GM23338 (cell line): ENCODE results near the gene AIG1. TPM values are rescaled to one million over a fixed set of nuclear protein-coding genes. Genes with fewer than 3 reads are reported as not detected.

Experiments
- JUNB ChIP-seq: IDR thresholded peaks from one replicate; pipeline ENCODE4 v1.6.1; 2016; ENCODE audit warnings: antibody characterized with exemption; ENCODE audit not compliant: unreplicated experiment
- STAT1 ChIP-seq: IDR thresholded peaks from one replicate; pipeline ENCODE4 v1.6.1; 2016; ENCODE audit warnings: antibody characterized with exemption; ENCODE audit not compliant: unreplicated experiment
- polyA plus RNA-seq: library from polyadenylated mRNA; unstranded; fragments of >200 nt; fragmentation: Nextera tagmentation; extraction: Ambion mirVana; gene quantifications from 2 replicates; pipeline ENCODE4 v1.2.1, GENCODE V29; 2016
- total RNA-seq: library from RNA; depleted of rRNA; stranded (reverse); fragments of >200 nt; shearing (Covaris generic); gene quantifications from 2 replicates; pipeline ENCODE4 v1.2.3, GENCODE V29; 2014
- TF ChIP-seq, protein P1 (sequence below): fragments of 250-450 bp; sonication (Bioruptor Pico); IDR thresholded peaks from 2 replicates; pipeline ENCODE4 v1.5.0; 2020; ENCODE audit warnings: mild to moderate bottlenecking, moderate library complexity
- TF ChIP-seq, protein P2 (sequence below), 2 experiments: fragments of 200-600 bp in 1 of 2; sonication (generic) in 1 of 2; conservative IDR thresholded peaks; 2 replicates each; pipeline versions ENCODE4 v1.5.1 to v1.6.1; 2016 to 2017; ENCODE audit warnings: antibody characterized with exemption in 2 of 2, low read depth in 2 of 2, mild to moderate bottlenecking in 2 of 2, moderate library complexity in 1 of 2
- TF ChIP-seq, protein P3 (sequence below): IDR thresholded peaks from 2 replicates; pipeline ENCODE4 v1.6.1; 2016; ENCODE audit warnings: antibody characterized with exemption

Gene AIG1
- total and polyA plus RNA-seq, 2 experiments from 2014 or later = 65.2 to 88.4 TPM

DNA sequence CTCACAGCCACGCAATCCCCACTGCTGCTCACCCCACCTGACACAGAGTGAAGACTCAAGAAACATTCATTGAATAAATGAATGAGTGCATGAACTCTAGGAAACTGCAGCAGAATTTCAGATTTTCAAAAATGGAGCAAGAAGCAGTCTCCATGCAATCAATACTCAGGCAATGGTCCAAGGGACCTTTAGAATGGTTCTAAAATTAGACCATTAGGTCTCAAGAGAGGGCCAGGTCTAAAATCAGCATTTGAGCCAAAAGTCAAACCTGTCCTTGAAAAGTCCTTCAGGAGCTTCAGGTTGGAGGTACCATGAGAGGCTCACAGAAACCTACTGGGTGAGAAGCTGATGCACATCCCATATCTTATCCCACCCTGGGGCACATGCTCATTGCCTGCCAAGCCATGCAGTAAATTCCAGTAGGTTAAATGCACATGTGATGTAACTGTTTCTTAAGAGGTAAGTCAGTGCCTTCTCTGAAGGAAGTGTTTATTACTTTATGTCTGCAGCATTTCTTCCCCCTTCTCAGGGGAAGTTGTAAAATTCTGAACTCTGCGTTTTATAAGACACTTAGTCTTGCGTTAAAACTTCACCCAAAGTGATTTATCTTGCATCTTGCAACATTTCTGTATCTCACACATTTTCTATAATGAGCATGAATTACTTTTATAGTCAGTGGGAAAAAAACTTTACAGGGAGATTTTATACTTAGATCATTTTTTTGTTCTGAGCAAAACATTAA, 263.2 kb downstream of the AIG1 start (continued):
- TF ChIP-seq, protein P1, sequence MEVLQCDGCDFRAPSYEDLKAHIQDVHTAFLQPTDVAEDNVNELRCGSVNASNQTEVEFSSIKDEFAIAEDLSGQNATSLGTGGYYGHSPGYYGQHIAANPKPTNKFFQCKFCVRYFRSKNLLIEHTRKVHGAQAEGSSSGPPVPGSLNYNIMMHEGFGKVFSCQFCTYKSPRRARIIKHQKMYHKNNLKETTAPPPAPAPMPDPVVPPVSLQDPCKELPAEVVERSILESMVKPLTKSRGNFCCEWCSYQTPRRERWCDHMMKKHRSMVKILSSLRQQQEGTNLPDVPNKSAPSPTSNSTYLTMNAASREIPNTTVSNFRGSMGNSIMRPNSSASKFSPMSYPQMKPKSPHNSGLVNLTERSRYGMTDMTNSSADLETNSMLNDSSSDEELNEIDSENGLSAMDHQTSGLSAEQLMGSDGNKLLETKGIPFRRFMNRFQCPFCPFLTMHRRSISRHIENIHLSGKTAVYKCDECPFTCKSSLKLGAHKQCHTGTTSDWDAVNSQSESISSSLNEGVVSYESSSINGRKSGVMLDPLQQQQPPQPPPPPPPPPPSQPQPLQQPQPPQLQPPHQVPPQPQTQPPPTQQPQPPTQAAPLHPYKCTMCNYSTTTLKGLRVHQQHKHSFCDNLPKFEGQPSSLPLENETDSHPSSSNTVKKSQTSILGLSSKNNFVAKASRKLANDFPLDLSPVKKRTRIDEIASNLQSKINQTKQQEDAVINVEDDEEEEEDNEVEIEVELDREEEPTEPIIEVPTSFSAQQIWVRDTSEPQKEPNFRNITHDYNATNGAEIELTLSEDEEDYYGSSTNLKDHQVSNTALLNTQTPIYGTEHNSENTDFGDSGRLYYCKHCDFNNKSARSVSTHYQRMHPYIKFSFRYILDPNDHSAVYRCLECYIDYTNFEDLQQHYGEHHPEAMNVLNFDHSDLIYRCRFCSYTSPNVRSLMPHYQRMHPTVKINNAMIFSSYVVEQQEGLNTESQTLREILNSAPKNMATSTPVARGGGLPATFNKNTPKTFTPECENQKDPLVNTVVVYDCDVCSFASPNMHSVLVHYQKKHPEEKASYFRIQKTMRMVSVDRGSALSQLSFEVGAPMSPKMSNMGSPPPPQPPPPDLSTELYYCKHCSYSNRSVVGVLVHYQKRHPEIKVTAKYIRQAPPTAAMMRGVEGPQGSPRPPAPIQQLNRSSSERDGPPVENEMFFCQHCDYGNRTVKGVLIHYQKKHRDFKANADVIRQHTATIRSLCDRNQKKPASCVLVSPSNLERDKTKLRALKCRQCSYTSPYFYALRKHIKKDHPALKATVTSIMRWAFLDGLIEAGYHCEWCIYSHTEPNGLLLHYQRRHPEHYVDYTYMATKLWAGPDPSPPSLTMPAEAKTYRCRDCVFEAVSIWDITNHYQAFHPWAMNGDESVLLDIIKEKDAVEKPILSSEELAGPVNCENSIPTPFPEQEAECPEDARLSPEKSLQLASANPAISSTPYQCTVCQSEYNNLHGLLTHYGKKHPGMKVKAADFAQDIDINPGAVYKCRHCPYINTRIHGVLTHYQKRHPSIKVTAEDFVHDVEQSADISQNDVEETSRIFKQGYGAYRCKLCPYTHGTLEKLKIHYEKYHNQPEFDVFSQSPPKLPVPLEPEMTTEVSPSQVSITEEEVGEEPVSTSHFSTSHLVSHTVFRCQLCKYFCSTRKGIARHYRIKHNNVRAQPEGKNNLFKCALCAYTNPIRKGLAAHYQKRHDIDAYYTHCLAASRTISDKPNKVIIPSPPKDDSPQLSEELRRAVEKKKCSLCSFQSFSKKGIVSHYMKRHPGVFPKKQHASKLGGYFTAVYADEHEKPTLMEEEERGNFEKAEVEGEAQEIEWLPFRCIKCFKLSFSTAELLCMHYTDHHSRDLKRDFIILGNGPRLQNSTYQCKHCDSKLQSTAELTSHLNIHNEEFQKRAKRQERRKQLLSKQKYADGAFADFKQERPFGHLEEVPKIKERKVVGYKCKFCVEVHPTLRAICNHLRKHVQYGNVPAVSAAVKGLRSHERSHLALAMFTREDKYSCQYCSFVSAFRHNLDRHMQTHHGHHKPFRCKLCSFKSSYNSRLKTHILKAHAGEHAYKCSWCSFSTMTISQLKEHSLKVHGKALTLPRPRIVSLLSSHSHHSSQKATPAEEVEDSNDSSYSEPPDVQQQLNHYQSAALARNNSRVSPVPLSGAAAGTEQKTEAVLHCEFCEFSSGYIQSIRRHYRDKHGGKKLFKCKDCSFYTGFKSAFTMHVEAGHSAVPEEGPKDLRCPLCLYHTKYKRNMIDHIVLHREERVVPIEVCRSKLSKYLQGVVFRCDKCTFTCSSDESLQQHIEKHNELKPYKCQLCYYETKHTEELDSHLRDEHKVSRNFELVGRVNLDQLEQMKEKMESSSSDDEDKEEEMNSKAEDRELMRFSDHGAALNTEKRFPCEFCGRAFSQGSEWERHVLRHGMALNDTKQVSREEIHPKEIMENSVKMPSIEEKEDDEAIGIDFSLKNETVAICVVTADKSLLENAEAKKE (CRISPR knock-in tag) = no peak
- TF ChIP-seq, protein P2, sequence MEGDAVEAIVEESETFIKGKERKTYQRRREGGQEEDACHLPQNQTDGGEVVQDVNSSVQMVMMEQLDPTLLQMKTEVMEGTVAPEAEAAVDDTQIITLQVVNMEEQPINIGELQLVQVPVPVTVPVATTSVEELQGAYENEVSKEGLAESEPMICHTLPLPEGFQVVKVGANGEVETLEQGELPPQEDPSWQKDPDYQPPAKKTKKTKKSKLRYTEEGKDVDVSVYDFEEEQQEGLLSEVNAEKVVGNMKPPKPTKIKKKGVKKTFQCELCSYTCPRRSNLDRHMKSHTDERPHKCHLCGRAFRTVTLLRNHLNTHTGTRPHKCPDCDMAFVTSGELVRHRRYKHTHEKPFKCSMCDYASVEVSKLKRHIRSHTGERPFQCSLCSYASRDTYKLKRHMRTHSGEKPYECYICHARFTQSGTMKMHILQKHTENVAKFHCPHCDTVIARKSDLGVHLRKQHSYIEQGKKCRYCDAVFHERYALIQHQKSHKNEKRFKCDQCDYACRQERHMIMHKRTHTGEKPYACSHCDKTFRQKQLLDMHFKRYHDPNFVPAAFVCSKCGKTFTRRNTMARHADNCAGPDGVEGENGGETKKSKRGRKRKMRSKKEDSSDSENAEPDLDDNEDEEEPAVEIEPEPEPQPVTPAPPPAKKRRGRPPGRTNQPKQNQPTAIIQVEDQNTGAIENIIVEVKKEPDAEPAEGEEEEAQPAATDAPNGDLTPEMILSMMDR (conservative IDR thresholded peaks at IDR 0.05; ENCODE audit: low read depth in 2 of 2) = no peak
- TF ChIP-seq JUNB (no peak), STAT1 (no peak)
- TF ChIP-seq, protein P3, sequence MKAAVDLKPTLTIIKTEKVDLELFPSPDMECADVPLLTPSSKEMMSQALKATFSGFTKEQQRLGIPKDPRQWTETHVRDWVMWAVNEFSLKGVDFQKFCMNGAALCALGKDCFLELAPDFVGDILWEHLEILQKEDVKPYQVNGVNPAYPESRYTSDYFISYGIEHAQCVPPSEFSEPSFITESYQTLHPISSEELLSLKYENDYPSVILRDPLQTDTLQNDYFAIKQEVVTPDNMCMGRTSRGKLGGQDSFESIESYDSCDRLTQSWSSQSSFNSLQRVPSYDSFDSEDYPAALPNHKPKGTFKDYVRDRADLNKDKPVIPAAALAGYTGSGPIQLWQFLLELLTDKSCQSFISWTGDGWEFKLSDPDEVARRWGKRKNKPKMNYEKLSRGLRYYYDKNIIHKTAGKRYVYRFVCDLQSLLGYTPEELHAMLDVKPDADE = no peak
